OCI-LY7 (cell line): Measurements from ENCODE around the gene GNG13. TPM values are rescaled to one million over a fixed set of nuclear protein-coding genes. Genes with fewer than 3 reads are reported as not detected.

Experiments
- BruUV-seq: library from RNA; stranded (reverse); fragments of 400-500 nt; replicated peaks from 2 replicates; lab custom pipeline; 2021; lab: Mats Ljungman, UMichigan
- CTCF ChIA-PET: fragments of 300-600 bp; sonication (Branson Sonifier 250); formaldehyde crosslinking; loops from one replicate; lab custom pipeline; 2022; ENCODE audit warnings: antibody characterized with exemption; ENCODE audit not compliant: unreplicated experiment; lab: Charles Lee
- POLR2A ChIA-PET: fragments of 300-600 bp; sonication (Branson Sonifier 250); formaldehyde crosslinking; loops from one replicate; lab custom pipeline; 2022; ENCODE audit warnings: antibody characterized with exemption; lab: Charles Lee
- DNase-seq: peaks from one replicate; pipeline ENCODE4 v3.0.0-alpha.2; 2015; ENCODE audit warnings: low spot score
- H2AFZ ChIP-seq: fragments of 200-600 bp; sonication (generic), shearing (Covaris generic); 2 replicates; pipeline ENCODE4 v1.6.1; 2014; ENCODE audit warnings: mild to moderate bottlenecking, antibody characterized with exemption, low read length, moderate library complexity
- H3K27ac ChIP-seq: fragments of 200-600 bp; sonication (generic); 2 replicates; pipeline ENCODE4 v1.5.1; 2014; ENCODE audit warnings: mixed run types, low read depth, mild to moderate bottlenecking, moderate library complexity, low read length, inconsistent platforms; ENCODE audit not compliant: poor library complexity, severe bottlenecking
- H3K36me3 ChIP-seq: fragments of 200-600 bp; sonication (generic); 2 replicates; pipeline ENCODE4 v1.6.1; 2014; ENCODE audit warnings: mild to moderate bottlenecking, antibody characterized with exemption, low read length, moderate library complexity, mixed read lengths; ENCODE audit not compliant: insufficient read depth
- H3K4me1 ChIP-seq: fragments of 200-600 bp; sonication (generic); 2 replicates; pipeline ENCODE4 v1.5.1; 2014; ENCODE audit warnings: mild to moderate bottlenecking, low read length; ENCODE audit not compliant: insufficient read depth, poor library complexity, severe bottlenecking
- H3K4me2 ChIP-seq: fragments of 200-600 bp; sonication (generic); 2 replicates; pipeline ENCODE4 v1.6.1; 2014; ENCODE audit warnings: mild to moderate bottlenecking, low read length
- H3K4me3 ChIP-seq: fragments of 200-600 bp; sonication (generic); 2 replicates; pipeline ENCODE4 v1.5.1; 2014; ENCODE audit warnings: mild to moderate bottlenecking, low read depth, low read length; ENCODE audit not compliant: poor library complexity, severe bottlenecking
- H3K79me2 ChIP-seq: fragments of 200-600 bp; sonication (generic); 2 replicates; pipeline ENCODE4 v1.6.1; 2016; ENCODE audit warnings: low read depth, mild to moderate bottlenecking, low read length, moderate library complexity, mixed read lengths; ENCODE audit not compliant: insufficient read depth
- H3K9me2 ChIP-seq: fragments of 200-600 bp; sonication (generic); 2 replicates; pipeline ENCODE4 v1.6.1; 2016; ENCODE audit warnings: mild to moderate bottlenecking, low read length, mixed read lengths; ENCODE audit not compliant: insufficient read depth
- H3K9me3 ChIP-seq: fragments of 200-600 bp; sonication (generic); 2 replicates; pipeline ENCODE4 v1.6.1; 2014; ENCODE audit warnings: mild to moderate bottlenecking, mixed run types, low read length, mixed read lengths
- H4K20me1 ChIP-seq: fragments of 200-600 bp; sonication (generic); 2 replicates; pipeline ENCODE4 v1.6.1; 2014; ENCODE audit warnings: mild to moderate bottlenecking, antibody characterized with exemption, low read length, moderate library complexity, mixed read lengths; ENCODE audit not compliant: insufficient read depth
- EZH2phosphoT487 ChIP-seq: fragments of 200-600 bp; sonication (generic); IDR thresholded peaks from 2 replicates; pipeline ENCODE4 v1.6.1; 2018; ENCODE audit warnings: low read depth, borderline replicate concordance, mild to moderate bottlenecking, mixed run types, antibody characterized with exemption, low read length, moderate library complexity, mixed read lengths
- intact Hi-C: fragments of 100-400 bp; cut with micrococcal nuclease; formaldehyde crosslinking; loops from one replicate; pipeline ENCODE4 v1.10.0; 2022; ENCODE audit not compliant: unreplicated experiment
- total RNA-seq, 2 experiments: library from RNA; depleted of rRNA in 1 of 2; stranded (reverse); fragments of >200 nt in 1 of 2; shearing (Covaris generic) in 1 of 2; gene quantifications; 2 replicates each; pipeline ENCODE4 v1.2.3, GENCODE V29; 2014 to 2022
- TF ChIP-seq, protein P1 (sequence below): fragments of 200-600 bp; sonication (generic); conservative IDR thresholded peaks from 2 replicates; pipeline ENCODE4 v1.5.1; 2014; ENCODE audit warnings: mild to moderate bottlenecking, antibody characterized with exemption, low read length, moderate library complexity, mixed read lengths

Gene GNG13
- total RNA-seq, 2 experiments from 2014 or later: not detected

DNA sequence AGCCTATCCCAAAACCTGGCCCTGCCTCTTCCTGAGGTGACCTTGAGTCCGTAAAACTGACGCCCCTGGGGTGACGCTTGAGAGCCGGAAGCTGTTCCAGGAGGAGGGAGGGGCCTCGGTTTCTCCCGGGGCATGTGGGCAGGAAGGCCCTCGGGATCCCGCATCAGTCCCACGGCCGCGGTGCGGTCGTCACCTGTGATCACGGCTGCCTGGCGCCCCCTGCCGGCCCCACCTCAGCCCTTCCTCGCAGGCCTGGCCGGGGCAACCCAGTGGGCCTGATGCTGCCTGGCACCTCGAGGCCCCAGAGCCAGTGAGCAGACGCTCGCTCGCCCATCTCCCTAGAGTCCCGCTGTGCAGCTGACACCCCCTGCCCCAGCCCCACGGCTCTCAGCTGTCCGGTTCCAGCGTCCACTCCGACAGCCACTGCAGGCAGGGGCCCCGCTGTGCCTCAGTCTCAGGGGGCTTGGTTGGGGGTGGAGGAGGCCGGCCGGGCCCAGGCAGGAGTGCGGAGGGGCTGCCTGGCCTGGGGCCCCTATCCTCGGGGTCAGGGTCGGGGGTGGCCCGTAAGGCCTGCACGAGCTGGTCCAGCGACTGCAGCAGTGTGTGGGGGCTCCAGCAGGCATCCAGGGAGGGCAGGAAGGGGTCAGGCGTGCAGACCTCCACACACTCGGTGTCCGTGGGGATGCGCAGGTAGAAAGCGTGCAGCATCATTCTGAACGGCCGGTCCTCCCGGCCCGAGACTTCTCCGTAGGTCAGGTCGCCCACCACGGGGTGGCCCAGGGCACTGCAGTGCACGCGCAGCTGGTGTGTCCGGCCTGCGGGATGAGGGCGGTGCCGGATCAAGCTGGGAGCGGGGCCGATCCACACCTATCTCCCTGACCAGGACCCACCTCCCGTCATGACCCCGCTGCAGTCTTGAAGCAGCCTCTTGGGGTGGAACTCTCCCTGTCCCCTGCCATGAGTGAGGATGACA lies 14.7 kb downstream of the GNG13 start:
- Histone ChIP-seq H4K20me1 (0 out of 2 replicates have a peak, but pooled peaks cover 4% of the 10 kb centered on the region), H3K4me2 (no peak overlapping the region), H3K4me3 (no peak overlapping the region), H3K27ac (no peak overlapping the region), H3K36me3 (peaks cover 44% of the 10 kb centered on the region), H3K4me1 (peaks cover 17% of the 10 kb centered on the region), H2AFZ (no peak overlapping the region), H3K9me2 (no peaks in the 10 kb centered on the region), H3K9me3 (no peaks in the 10 kb centered on the region), H3K79me2 (peaks cover 30% of the 10 kb centered on the region)
- CTCF ChIA-PET: no interaction called here
- POLR2A ChIA-PET: no interaction called here
- BruUV-seq: no TSS peak
- DNase-seq: peak; percentile 75
- intact Hi-C loops: loop anchor here (1.0 to 5.0 kb wide), 2 partner anchors 39 to 75 kb away; no protein-coding TSS in a partner anchor
- TF ChIP-seq, protein P1, sequence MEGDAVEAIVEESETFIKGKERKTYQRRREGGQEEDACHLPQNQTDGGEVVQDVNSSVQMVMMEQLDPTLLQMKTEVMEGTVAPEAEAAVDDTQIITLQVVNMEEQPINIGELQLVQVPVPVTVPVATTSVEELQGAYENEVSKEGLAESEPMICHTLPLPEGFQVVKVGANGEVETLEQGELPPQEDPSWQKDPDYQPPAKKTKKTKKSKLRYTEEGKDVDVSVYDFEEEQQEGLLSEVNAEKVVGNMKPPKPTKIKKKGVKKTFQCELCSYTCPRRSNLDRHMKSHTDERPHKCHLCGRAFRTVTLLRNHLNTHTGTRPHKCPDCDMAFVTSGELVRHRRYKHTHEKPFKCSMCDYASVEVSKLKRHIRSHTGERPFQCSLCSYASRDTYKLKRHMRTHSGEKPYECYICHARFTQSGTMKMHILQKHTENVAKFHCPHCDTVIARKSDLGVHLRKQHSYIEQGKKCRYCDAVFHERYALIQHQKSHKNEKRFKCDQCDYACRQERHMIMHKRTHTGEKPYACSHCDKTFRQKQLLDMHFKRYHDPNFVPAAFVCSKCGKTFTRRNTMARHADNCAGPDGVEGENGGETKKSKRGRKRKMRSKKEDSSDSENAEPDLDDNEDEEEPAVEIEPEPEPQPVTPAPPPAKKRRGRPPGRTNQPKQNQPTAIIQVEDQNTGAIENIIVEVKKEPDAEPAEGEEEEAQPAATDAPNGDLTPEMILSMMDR: peak; percentile 87
- TF ChIP-seq EZH2phosphoT487: no peak

DNA sequence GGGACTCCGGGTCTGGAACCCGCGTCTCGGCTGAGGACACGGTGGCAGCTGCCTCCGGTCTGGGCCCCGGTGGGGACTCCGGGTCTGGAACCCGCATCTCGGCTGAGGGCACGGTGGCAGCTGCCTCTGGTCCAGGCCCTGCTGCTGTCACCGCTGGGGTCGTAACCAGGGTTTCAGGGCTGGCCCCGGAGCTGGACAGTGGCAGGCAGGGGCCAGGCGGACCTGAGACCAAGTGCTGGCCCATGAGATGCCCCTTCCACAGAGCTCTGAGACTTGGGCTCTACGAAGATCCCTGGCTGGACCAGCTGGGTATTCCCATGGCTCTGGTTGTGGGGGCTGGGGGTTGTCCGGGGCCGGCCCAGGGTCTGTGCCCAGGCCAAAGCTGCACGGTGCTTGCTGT lies 16.1 kb downstream of the GNG13 start:
- no peaks in the 10 kb centered on the region for H3K9me2 ChIP-seq
- H3K79me2 ChIP-seq: peaks cover 28% of the 10 kb centered on the region
- no TSS peak for BruUV-seq
- intact Hi-C loops: no loop called here
- ChIA-PET CTCF (interaction anchor here (0.6 kb wide), 1 partner anchor 297 kb away, joined by 4 read pairs; no protein-coding TSS in a partner anchor), POLR2A (no interaction called here)
- 0 out of 2 replicates have a peak, but pooled peaks cover 4% of the 10 kb centered on the region for H4K20me1 ChIP-seq
- no peak overlapping the region for H3K27ac ChIP-seq
- no peak overlapping the region for H3K4me3 ChIP-seq
- DNase-seq: no peak
- no peak overlapping the region for H2AFZ ChIP-seq
- no peak overlapping the region for H3K4me2 ChIP-seq
- H3K36me3 ChIP-seq: peaks cover 31% of the 10 kb centered on the region
- peaks cover 13% of the 10 kb centered on the region for H3K4me1 ChIP-seq
- no peaks in the 10 kb centered on the region for H3K9me3 ChIP-seq
- TF ChIP-seq EZH2phosphoT487: no peak
- TF ChIP-seq, protein P1: no peak
